ENCODE results near the gene ZMAT5.

Gene ZMAT5

GRCh38 chr22:29693671-29694070, 73.1 kb downstream of the ZMAT5 start:
- no peak overlapping the region for H3K4me2 ChIP-seq (ENCODE audit: low read depth, low read length, poor library complexity, severe bottlenecking)
- no peak overlapping the region for H3K27ac ChIP-seq (ENCODE audit: low read depth, low read length)
- no peaks in the 10 kb centered on the region for H3K79me2 ChIP-seq (ENCODE audit: insufficient read depth, low read length)
- no peaks in the 10 kb centered on the region for H3K27me3 ChIP-seq (ENCODE audit: low read length)
- no peak overlapping the region for H2AFZ ChIP-seq (ENCODE audit: low read depth, low read length, severe bottlenecking)
- H3K4me3 ChIP-seq (ENCODE audit: insufficient read depth, low read length, poor library complexity, severe bottlenecking): no peak overlapping the region
- no peaks in the 10 kb centered on the region for H3K9me2 ChIP-seq (replicated peaks; ENCODE audit: insufficient read depth, low read length)
- no peaks in the 10 kb centered on the region for H3K9me3 ChIP-seq (ENCODE audit: insufficient read depth, low read length)
- no peaks in the 10 kb centered on the region for H3K36me3 ChIP-seq (ENCODE audit: low read length)
- no peaks in the 10 kb centered on the region for H3F3A ChIP-seq (ENCODE audit: insufficient read depth)
- no peak for TF ChIP-seq CTCF (IDR thresholded peaks at IDR 0.05; ENCODE audit: insufficient read depth, low read length, poor library complexity, severe bottlenecking)
- TF ChIP-seq EZH2phosphoT487 (conservative IDR thresholded peaks at IDR 0.05; ENCODE audit: low read length): no peak
- H4K20me1 ChIP-seq (ENCODE audit: low read depth, low read length): no peaks in the 10 kb centered on the region
- no peak overlapping the region for H3K9ac ChIP-seq (ENCODE audit: low read length)

- no peaks in the 10 kb centered on the region for H3K27me3 ChIP-seq (ENCODE audit: low read length)
- no peak overlapping the region for H3K4me2 ChIP-seq (ENCODE audit: low read depth, low read length, poor library complexity, severe bottlenecking)
- TF ChIP-seq CTCF (IDR thresholded peaks at IDR 0.05; ENCODE audit: insufficient read depth, low read length, poor library complexity, severe bottlenecking) (no peak), EZH2phosphoT487 (conservative IDR thresholded peaks at IDR 0.05; ENCODE audit: low read length) (no peak)
- no peaks in the 10 kb centered on the region for H3K79me2 ChIP-seq (ENCODE audit: insufficient read depth, low read length)
- H3K9ac ChIP-seq (ENCODE audit: low read length): no peak overlapping the region
- no peak overlapping the region for H3K27ac ChIP-seq (ENCODE audit: low read depth, low read length)
- no peaks in the 10 kb centered on the region for H3F3A ChIP-seq (ENCODE audit: insufficient read depth)
- H3K36me3 ChIP-seq (ENCODE audit: low read length): no peaks in the 10 kb centered on the region
- H3K9me3 ChIP-seq (ENCODE audit: insufficient read depth, low read length): no peaks in the 10 kb centered on the region
- H3K9me2 ChIP-seq (replicated peaks; ENCODE audit: insufficient read depth, low read length): no peaks in the 10 kb centered on the region
- no peaks in the 10 kb centered on the region for H4K20me1 ChIP-seq (ENCODE audit: low read depth, low read length)
- H3K4me3 ChIP-seq (ENCODE audit: insufficient read depth, low read length, poor library complexity, severe bottlenecking): no peak overlapping the region
- H2AFZ ChIP-seq (ENCODE audit: low read depth, low read length, severe bottlenecking): no peak overlapping the region
Observed at GRCh38 chr22:29693161-29693560, 73.6 kb downstream of the ZMAT5 start.

- H3K27me3 ChIP-seq (ENCODE audit: low read length): no peaks in the 10 kb centered on the region
- H3K36me3 ChIP-seq (ENCODE audit: low read length): no peaks in the 10 kb centered on the region
- H3F3A ChIP-seq (ENCODE audit: insufficient read depth): no peaks in the 10 kb centered on the region
- no peak overlapping the region for H3K9ac ChIP-seq (ENCODE audit: low read length)
- no peaks in the 10 kb centered on the region for H3K9me2 ChIP-seq (replicated peaks; ENCODE audit: insufficient read depth, low read length)
- no peak overlapping the region for H3K27ac ChIP-seq (ENCODE audit: low read depth, low read length)
- no peaks in the 10 kb centered on the region for H4K20me1 ChIP-seq (ENCODE audit: low read depth, low read length)
- no peak overlapping the region for H3K4me2 ChIP-seq (ENCODE audit: low read depth, low read length, poor library complexity, severe bottlenecking)
- TF ChIP-seq CTCF (IDR thresholded peaks at IDR 0.05; ENCODE audit: insufficient read depth, low read length, poor library complexity, severe bottlenecking) (no peak), EZH2phosphoT487 (conservative IDR thresholded peaks at IDR 0.05; ENCODE audit: low read length) (no peak)
- no peak overlapping the region for H3K4me3 ChIP-seq (ENCODE audit: insufficient read depth, low read length, poor library complexity, severe bottlenecking)
- H3K79me2 ChIP-seq (ENCODE audit: insufficient read depth, low read length): no peaks in the 10 kb centered on the region
- H2AFZ ChIP-seq (ENCODE audit: low read depth, low read length, severe bottlenecking): no peak overlapping the region
- H3K9me3 ChIP-seq (ENCODE audit: insufficient read depth, low read length): no peaks in the 10 kb centered on the region
Observed at GRCh38 chr22:29692327-29692640, 74.5 kb downstream of the ZMAT5 start.

Data from SU-DHL-6 (cell line).